HUES48 (cell line): ENCODE results near the gene BTC.

ENCODE experiments used
- H3K27ac ChIP-seq: one replicate; pipeline ENCODE4 v1.7.0; 2013; ENCODE audit warnings: low read depth, low read length, inconsistent platforms
- H3K27me3 ChIP-seq: 2 replicates; pipeline ENCODE4 v1.6.1; 2013; ENCODE audit warnings: mild to moderate bottlenecking, low read length; ENCODE audit not compliant: control insufficient read depth, insufficient read depth
- H3K36me3 ChIP-seq: 2 replicates; pipeline ENCODE4 v1.6.1; 2013; ENCODE audit warnings: low read length; ENCODE audit not compliant: control insufficient read depth, insufficient read depth
- H3K4me1 ChIP-seq: 2 replicates; pipeline ENCODE4 v1.6.1; 2013; ENCODE audit warnings: mild to moderate bottlenecking, low read length; ENCODE audit not compliant: control insufficient read depth, insufficient read depth
- H3K4me3 ChIP-seq: 2 replicates; pipeline ENCODE4 v1.5.1; 2013; ENCODE audit warnings: mild to moderate bottlenecking, low read depth, low read length
- H3K9ac ChIP-seq: 2 replicates; pipeline ENCODE4 v1.6.1; 2013; ENCODE audit warnings: mild to moderate bottlenecking, low read depth, low read length, moderate library complexity
- H3K9me3 ChIP-seq: 2 replicates; pipeline ENCODE4 v1.6.1; 2013; ENCODE audit warnings: low read length; ENCODE audit not compliant: control insufficient read depth, insufficient read depth

BTC gene

DNA sequence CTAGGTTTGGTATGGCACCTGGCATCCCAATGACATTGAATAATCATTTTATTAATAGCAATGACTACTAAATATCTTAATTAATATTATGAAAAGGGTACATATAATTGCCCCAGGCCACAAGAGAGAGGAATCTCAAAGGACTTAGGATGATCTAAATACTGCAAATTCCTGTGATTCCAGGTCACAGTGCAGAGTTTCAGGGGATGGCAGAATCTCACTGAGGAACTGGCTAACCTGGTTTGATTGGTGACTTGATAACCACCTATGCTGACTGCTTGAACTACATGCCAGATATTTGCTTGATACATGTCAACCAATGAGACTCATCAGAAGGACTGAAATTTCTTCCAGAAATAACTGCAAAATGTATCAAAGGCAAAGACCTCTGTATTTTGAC lies 37.2 kb downstream of the BTC start:
- no peak overlapping the region for H3K9ac ChIP-seq
- H3K4me3 ChIP-seq = no peak overlapping the region
- 0 out of 2 replicates have a peak, but pooled peaks cover under 1% of the 10 kb centered on the region for H3K4me1 ChIP-seq

DNA sequence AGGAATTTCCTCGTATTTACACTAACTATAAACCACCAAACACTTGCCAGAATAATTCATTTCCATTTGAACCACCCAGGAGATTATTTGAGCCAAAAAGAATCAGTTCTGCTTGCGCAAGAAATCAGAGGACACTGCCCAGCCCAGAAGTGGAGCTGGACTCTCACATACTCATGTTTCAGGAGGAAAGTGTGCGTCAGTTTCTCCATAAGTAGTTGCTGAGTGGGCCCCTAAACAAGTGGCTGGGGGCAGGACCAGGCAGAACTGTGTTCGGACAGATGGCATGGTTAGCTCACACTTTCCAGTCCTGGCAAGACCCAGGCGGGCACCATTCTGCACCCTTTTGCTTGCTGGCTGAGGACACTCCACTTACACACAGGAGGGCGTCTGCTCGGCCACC lies 38.8 kb downstream of the BTC start:
- 0 out of 2 replicates have a peak, but pooled peaks cover 2% of the 10 kb centered on the region for H3K4me1 ChIP-seq
- no peak overlapping the region for H3K27ac ChIP-seq
- H3K36me3 ChIP-seq = no peaks in the 10 kb centered on the region
- H3K9me3 ChIP-seq = no peaks in the 10 kb centered on the region
- no peaks in the 10 kb centered on the region for H3K27me3 ChIP-seq
- H3K4me3 ChIP-seq = no peak overlapping the region
- H3K9ac ChIP-seq = no peak overlapping the region

More for the DNA sequence above, 37.2 kb downstream of the BTC start:
- Histone ChIP-seq H3K9me3 (no peaks in the 10 kb centered on the region), H3K27ac (no peak overlapping the region), H3K27me3 (no peaks in the 10 kb centered on the region), H3K36me3 (no peaks in the 10 kb centered on the region)

DNA sequence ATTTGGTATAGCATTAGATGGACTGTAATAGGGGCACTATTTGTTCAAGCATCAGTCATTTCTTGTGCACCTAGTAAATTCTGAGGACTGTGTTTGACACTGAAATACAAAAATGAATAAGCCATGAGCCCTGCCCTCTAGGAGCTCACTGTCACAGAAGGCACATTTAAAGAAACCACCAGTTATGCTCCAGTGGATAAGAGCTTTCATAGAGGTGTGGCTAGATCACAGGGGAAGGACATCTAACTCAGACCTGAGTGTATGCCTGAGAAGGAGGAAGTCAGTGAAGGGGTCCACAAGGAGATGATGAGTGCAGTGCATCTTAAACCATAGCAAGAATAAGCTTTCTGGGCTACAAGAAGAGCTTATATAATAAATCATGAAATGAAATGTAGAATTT lies 40.1 kb downstream of the BTC start:
- 0 out of 2 replicates have a peak, but pooled peaks cover 2% of the 10 kb centered on the region for H3K4me1 ChIP-seq
- no peak overlapping the region for H3K27ac ChIP-seq
- no peaks in the 10 kb centered on the region for H3K9me3 ChIP-seq

GRCh38 chr4:74752798-74753197 lies 41.5 kb downstream of the BTC start:
- H3K4me3 ChIP-seq = no peak overlapping the region
- no peaks in the 10 kb centered on the region for H3K36me3 ChIP-seq
- no peaks in the 10 kb centered on the region for H3K9me3 ChIP-seq
- no peak overlapping the region for H3K9ac ChIP-seq
- 0 out of 2 replicates have a peak, but pooled peaks cover 2% of the 10 kb centered on the region for H3K4me1 ChIP-seq
- no peaks in the 10 kb centered on the region for H3K27me3 ChIP-seq
- no peak overlapping the region for H3K27ac ChIP-seq

More for the DNA sequence above, 40.1 kb downstream of the BTC start:
- H3K9ac ChIP-seq = no peak overlapping the region
- no peaks in the 10 kb centered on the region for H3K27me3 ChIP-seq
- H3K4me3 ChIP-seq = no peak overlapping the region
- no peaks in the 10 kb centered on the region for H3K36me3 ChIP-seq

DNA sequence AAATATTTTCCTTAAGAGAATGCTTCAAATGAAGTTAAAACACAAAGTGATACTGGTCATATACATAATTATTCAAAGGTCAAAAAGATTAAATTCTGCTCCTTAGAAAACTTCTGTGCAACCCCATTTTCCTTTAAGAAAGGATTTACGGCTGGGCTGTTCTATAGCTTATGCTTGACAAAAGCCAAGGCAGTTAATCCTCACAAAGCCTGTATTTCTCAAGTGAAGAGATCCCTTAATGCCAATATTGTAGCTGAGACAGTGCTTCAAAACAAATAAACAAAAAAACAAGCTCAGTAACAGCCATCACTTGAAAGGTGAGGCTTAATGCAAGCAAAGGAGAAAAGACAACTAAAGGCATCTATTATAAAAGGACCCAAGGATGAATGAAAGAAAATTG lies 42.5 kb downstream of the BTC start:
- H3K36me3 ChIP-seq = no peaks in the 10 kb centered on the region
- H3K27ac ChIP-seq = no peak overlapping the region
- no peaks in the 10 kb centered on the region for H3K27me3 ChIP-seq
- no peak overlapping the region for H3K9ac ChIP-seq
- no peaks in the 10 kb centered on the region for H3K9me3 ChIP-seq
- H3K4me1 ChIP-seq = 0 out of 2 replicates have a peak, but pooled peaks cover 2% of the 10 kb centered on the region
- H3K4me3 ChIP-seq = no peak overlapping the region

- 0 out of 2 replicates have a peak, but pooled peaks cover 2% of the 10 kb centered on the region for H3K4me1 ChIP-seq
- H3K9ac ChIP-seq = no peak overlapping the region
- H3K36me3 ChIP-seq = no peaks in the 10 kb centered on the region
- no peak overlapping the region for H3K27ac ChIP-seq
- H3K9me3 ChIP-seq = no peaks in the 10 kb centered on the region
- no peaks in the 10 kb centered on the region for H3K27me3 ChIP-seq
- H3K4me3 ChIP-seq = no peak overlapping the region
These were observed 43.1 kb downstream of the BTC start for GRCh38 chr4:74751247-74751646.

DNA sequence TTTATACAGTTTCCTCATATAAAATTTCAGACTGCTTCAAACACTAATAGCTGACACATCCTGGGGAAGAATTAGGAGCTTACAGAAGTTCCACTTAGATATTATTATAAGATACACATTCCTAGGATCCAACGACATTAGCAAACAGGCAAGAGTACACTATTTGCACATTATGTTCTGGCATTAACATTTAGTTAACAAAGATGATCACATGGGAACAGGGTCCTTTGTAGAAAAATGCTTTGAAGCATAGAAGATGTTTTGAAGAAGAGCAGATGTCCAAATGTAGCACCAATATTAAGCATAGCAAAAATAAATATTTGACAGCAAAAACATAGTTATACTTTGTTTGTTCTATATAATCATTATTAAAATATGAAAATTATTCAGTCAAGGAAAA lies 52.1 kb downstream of the BTC start:
- Histone ChIP-seq H3K9me3 (no peaks in the 10 kb centered on the region), H3K27me3 (no peaks in the 10 kb centered on the region), H3K4me3 (no peak overlapping the region), H3K36me3 (no peaks in the 10 kb centered on the region), H3K27ac (no peak overlapping the region), H3K9ac (no peak overlapping the region), H3K4me1 (no peaks in the 10 kb centered on the region)

GRCh38 chr4:74738464-74739143 lies 55.7 kb downstream of the BTC start:
- H3K4me1 ChIP-seq = no peaks in the 10 kb centered on the region
- no peak overlapping the region for H3K4me3 ChIP-seq
- H3K27ac ChIP-seq = no peak overlapping the region
- H3K36me3 ChIP-seq = no peaks in the 10 kb centered on the region
- no peaks in the 10 kb centered on the region for H3K27me3 ChIP-seq
- H3K9ac ChIP-seq = no peak overlapping the region
- no peaks in the 10 kb centered on the region for H3K9me3 ChIP-seq

GRCh38 chr4:74734995-74735394 lies 59.3 kb downstream of the BTC start:
- no peak overlapping the region for H3K4me3 ChIP-seq
- no peaks in the 10 kb centered on the region for H3K36me3 ChIP-seq
- no peak overlapping the region for H3K9ac ChIP-seq
- H3K4me1 ChIP-seq = no peaks in the 10 kb centered on the region
- no peaks in the 10 kb centered on the region for H3K27me3 ChIP-seq
- no peak overlapping the region for H3K27ac ChIP-seq
- no peaks in the 10 kb centered on the region for H3K9me3 ChIP-seq

GRCh38 chr4:74733756-74734155 lies 60.6 kb downstream of the BTC start:
- Histone ChIP-seq H3K27me3 (no peaks in the 10 kb centered on the region), H3K36me3 (no peaks in the 10 kb centered on the region), H3K27ac (no peak overlapping the region), H3K4me1 (no peaks in the 10 kb centered on the region), H3K4me3 (no peak overlapping the region), H3K9ac (no peak overlapping the region), H3K9me3 (no peaks in the 10 kb centered on the region)

GRCh38 chr4:74724979-74725378 lies 69.3 kb downstream of the BTC start:
- Histone ChIP-seq H3K27ac (no peak overlapping the region), H3K4me3 (no peak overlapping the region), H3K9me3 (no peaks in the 10 kb centered on the region), H3K36me3 (no peaks in the 10 kb centered on the region), H3K27me3 (no peaks in the 10 kb centered on the region), H3K9ac (no peak overlapping the region), H3K4me1 (no peaks in the 10 kb centered on the region)
